Caki2 (cell line): ENCODE data around the gene TMCO4. TPM values are rescaled to one million over a fixed set of nuclear protein-coding genes. Genes with fewer than 3 reads are reported as not detected.

Experiments used
- DNase-seq: peaks from one replicate; pipeline ENCODE4 v3.0.0-alpha.2; 2015; ENCODE audit warnings: low read depth
- in situ Hi-C: cut with HindIII; loops from 2 replicates; pipeline ENCODE4 v1.10.0; 2016; ENCODE audit warnings: low sequenced_read_pairs, low pct_unique_long_range_greater_than_20kb, mixed read lengths
- total RNA-seq: library from RNA; depleted of rRNA; stranded (reverse); fragments of >200 nt; shearing (Covaris generic); gene quantifications from 2 replicates; pipeline ENCODE4 v1.2.3, GENCODE V29; 2014; ENCODE audit warnings: low replicate concordance

Gene TMCO4
- total RNA-seq, 1 experiment from 2014 or later, result 19.3 TPM

DNA sequence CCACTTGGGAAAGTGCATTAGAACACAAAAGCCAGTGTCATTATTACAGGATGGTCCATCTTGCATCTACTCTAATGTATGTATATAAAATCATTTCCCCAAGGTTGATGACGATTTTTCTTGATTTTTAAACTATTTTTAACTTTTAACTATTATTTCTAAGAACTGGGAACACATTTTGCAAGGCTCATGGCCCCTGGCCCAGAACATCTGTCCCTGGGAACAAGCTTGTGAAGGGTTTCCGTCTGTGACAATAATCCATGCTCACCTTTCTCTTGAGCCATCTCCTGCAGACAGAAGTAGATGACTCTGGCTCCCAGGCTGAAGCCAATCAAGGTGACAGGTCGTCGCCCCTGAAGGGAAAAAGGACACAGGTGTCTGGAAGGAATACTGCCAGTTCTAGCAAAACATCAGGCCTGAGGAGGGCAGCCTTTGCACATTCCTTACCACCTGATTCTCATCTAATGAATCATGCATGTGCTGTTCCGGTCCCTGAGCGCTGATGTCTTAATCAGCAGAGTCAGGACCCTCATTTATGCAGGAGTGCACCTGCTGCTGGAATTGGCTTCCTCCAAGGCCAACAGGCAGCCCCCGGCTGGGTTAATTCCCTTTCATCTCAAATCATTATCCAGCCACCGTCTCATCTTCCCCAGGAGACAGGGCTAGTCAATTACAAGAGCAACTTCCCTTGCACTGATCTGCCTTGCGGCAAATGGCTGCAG, 62.5 kb downstream of the TMCO4 start:
- peak; percentile 32 for DNase-seq
- in situ Hi-C loops, result no loop called here

DNA sequence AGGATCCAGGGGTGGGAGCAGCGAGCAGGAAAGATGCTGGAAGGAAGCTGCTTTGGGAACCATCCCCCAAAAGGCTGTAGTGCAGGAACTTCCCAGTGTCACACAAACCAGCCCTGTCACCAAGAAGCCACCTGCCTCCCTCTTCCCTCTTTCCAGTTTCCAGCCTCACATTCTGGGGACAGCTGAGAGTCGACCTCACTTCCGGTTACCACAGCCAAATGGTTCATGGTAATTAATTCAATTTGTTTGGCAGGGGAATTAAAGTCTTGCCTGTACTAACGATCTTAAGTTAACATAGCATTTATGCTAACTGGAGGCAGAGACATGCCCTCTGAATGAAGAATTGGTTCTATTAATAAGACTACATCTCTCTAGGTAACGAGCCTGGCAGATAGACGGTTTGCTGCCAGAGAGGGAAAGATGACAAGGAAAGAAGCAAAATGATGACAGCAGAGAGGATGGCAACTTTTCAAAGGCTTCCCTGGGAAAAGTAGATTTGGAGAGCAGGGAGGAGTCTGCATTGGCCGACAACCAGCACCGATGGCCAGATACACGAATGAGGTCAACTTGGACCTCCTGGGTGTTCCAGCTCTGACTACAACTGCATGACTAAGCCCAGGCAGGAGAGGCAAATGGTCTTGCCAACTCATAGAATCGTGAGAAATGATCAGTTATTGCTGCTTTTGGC, 64.1 kb downstream of the TMCO4 start:
- no peak for DNase-seq
- in situ Hi-C loops, result no loop called here

DNA sequence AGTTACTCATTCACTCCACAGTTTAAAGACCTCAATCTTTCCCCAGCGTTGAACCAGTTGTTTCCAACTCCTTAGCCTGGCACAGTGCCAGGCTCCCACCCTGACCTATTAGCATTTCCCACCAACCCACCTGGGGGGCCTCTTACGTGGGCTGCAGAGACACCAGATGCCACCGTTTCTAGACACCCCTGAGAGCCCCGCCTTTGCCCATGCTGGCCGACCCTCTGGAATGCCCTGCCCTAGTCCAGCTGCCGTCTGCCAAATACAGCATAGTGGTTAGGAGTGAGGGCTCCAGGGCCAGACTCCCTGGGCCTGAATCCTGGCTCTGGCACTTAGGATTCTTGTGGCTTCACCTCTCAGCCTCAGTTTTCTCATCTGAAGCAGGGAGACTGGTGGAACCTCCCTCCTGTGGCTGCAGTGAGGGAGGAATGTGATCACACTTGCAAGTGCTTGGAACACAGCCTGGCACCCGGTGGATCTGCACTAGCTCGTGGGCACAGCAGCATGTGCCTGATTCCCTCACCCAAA, 65.2 kb downstream of the TMCO4 start:
- in situ Hi-C loops, result no loop called here
- DNase-seq, result no peak

DNA sequence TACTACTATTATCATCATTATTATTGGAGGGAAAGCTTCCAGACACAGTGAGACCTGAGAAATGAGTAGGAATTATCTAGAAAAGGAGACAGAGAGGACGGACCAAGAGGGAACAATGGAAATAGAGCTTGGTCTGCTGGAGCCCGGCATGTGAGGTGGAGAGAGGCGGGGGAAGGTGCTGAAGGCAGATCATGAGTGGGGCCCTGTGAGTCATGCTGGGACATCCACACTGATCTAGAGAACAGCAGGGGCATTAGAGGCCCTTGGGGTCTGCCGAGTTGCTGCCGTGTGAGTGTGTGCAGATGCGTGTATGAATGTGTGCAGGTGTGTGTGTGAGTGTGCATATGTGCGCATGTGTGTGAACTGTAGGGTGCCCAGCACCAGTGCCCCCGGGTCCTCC, 65.7 kb downstream of the TMCO4 start:
- DNase-seq, result no peak
- in situ Hi-C loops, result no loop called here

DNA sequence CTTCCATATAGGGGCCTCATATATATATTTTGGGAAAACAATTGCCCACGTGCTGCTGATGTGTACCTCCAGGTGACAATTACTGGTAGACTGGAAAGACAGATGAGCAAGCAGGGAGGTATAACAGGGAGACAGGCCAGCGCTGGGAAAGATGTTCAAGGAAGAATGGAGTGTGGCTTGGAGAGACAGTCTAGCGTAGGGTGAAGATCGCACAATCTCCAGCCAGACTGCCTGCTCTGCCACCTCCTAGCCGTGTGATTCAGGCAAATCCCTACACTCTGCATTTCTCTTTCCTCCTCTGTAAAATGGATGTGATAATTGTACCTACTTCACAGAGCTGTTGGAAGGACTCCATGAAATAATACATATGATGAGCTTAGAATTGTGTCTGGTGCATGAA, 66.1 kb downstream of the TMCO4 start:
- no peak for DNase-seq
- in situ Hi-C loops, result no loop called here

DNA sequence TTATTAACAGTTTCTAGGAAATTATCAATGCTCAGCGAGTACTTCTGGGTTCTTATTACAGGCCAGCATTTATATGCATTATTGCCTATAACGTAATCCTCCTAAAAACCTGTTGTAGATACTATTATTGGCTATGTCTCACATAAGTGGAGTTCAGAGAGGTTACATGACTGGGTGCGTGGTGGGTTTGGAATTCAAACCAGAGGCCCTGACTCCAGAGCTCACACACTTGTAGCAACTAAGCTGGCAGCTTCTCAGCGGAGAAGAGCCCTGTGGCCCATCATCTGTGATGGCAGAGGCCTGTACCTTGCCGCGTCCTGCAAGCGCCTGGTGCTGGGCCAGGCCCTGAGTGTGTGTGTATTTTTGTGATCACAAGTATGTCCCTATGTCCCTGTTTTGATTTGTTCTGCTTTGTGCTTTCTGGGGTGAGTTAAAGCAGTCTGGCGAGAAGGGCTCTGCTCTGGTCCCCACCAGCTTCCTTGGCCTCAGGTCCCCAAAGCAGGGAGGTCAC, 68.3 kb downstream of the TMCO4 start:
- in situ Hi-C loops, result no loop called here
- DNase-seq, result no peak

DNA sequence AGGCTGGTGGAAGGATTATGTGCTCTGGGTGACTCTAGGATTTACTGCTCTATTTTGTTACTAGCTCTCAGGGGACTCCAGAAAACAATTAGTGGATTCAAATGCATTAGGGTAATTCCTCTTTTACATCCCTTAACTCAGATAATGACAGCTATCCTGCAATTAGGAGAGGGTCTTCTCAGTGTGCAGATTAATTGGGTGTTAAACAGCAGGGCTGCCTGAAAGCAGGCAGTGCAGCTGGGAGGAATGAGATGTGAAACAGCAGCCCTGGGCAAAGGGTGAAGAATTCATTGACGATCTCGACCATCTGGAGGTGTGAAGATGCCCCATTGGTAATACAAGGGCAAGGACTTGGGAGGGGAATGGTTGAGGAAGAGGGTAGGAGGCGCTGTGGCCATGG, 68.9 kb downstream of the TMCO4 start:
- no peak for DNase-seq
- in situ Hi-C loops, result no loop called here

DNA sequence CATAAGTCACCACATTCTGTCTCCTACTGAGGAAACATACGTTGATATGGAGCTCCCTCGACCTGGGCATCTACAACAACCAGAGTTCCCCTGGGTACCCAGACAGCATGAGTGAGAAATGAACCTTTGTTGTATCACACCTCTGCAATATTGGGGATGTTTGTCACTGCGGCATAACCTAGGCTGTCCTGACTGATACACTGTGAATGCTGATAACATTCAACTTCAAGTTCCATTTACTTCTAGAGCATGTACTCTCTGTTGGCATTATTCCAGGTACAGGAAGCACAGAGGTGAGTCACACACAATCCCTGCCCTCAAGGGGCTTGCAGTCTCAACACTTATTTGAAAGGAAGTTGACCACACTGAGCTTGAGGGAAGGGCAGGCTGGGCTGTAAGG, 69.5 kb downstream of the TMCO4 start:
- no peak for DNase-seq
- in situ Hi-C loops, result no loop called here

DNA sequence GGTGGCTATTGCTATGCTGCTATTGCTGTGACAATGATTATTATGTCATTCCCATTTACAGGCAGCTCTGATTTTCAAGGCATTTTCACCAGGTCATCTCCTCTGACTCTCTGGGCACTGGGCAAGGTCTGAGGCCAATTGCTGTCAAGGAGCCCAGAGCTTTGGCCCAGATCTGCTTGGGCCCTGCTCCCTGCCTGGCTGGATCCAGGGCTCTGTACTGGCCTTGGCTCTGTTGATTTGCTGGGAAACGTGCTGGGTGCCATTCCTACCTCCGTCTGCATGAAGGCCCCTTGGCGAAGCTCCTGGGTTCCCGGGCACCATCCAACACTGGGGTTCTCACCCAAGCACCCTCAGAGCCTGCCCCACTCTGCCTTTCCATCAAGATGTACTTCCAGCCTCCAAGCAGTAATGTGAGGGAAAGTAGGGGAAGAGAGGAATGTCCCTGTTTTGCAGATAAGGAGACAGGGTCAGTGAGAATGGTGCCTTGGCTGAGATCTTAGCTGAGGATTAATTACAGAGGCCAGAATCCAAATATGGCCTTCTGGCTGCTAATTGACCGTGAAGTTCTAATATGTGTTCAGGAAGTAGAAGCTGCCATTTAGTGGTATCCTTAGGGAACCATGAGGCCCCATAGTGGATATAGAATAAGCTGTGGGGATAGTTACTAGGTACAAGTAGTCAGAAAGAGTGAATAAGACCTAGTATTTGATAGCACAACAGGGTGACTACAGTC, 71.1 kb downstream of the TMCO4 start:
- no peak for DNase-seq
- in situ Hi-C loops, result no loop called here

DNA sequence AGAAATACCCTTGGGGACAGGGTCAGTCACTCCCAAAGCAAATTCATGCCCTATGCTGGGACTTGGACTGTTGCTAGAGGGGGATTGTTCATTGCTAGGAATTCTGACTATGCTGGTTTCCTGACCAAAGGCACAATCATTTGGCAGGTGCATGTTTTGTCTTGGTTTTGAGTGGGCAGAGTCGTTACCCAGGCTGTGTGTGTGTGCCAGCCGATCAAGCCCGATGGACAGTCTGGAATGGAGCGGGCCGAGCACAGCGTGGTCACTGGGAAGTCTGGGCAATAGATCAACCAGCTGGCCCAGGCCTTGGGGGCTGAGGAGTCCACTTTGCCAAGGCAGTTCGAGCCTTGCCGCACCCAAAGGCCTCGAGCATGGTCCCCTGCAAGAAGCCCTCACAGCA, 74.1 kb downstream of the TMCO4 start:
- in situ Hi-C loops, result no loop called here
- DNase-seq, result no peak

DNA sequence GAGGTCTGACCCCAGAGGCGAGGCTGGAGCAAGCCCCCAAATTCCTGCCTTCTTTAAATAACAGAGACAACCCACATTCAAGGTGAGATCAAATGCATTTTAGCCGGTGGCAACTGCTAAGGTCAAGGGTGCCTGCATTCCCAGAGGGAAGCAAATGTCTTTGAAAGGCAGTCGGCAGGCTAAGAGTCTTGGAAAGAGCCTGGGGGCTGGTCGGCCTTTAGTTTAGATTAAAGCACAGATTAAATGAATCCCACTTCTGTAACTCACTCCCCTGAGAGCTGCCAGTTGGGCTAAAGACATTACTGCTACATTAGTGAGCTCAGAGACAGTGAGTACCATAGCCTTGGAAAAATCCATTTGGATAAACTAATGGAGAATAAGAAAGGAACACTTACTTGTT, 75.8 kb downstream of the TMCO4 start:
- in situ Hi-C loops, result no loop called here
- no peak for DNase-seq

DNA sequence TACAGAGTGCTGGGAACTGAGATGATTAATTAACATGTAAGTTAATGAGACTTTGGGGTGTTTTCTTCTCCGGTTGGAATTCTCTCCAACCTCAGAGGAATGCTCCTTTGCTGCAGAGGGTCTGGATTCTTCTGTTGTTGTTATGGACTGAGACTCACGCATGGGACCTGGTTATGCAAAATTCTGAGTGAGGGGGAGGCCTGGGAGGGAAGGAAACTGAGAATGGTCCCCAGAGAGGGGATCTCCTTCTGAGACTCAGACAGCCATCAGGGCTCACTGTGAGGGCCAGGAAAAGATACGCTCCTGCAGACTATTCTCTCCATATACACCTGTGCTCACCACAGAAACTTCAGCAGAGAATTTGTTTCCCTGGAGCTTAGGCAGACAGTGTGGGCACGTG, 78.7 kb downstream of the TMCO4 start:
- in situ Hi-C loops, result no loop called here

DNA sequence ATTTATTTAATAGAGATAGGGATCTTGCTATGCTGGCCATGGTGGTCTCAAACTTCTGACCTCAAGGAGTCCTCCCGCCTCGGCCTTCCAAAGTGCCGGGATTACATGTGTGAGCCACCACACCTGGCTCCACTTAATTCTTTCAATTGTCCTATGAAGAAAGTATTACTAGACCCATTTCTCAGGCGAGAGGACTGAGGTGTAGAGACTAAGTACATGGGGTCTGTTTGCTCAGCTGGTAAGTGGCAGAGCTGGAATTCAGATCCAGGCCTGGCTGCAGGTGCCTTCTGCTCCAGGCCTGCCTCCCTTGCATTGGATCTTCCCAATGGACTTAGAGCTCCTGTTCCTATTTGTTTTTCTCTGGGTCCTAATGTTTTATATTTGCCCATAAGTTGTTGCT, 79.5 kb downstream of the TMCO4 start:
- DNase-seq, result no peak
- in situ Hi-C loops, result no loop called here

More for the DNA sequence above, 78.7 kb downstream of the TMCO4 start:
- DNase-seq, result no peak

DNA sequence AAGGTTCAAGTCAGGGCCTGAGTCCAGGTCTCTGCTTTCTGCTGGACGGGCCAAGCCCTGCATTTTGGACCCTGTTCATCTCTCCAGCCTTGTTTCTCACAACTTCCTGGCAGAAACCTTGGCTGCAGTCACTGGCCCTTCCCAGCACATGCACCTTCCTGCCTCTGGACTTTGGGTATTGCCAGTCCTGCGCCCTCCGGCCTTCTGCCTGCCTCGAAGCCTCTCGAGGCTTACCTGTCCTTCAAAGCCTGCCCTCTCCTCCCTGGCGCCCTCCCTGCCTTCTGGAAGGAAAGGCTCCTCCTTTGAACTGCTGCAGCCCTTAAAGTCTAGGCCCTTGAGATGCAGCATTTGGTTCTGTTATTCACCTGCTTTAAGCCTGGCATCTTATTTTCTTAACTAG, 82.2 kb downstream of the TMCO4 start:
- in situ Hi-C loops, result no loop called here

DNA sequence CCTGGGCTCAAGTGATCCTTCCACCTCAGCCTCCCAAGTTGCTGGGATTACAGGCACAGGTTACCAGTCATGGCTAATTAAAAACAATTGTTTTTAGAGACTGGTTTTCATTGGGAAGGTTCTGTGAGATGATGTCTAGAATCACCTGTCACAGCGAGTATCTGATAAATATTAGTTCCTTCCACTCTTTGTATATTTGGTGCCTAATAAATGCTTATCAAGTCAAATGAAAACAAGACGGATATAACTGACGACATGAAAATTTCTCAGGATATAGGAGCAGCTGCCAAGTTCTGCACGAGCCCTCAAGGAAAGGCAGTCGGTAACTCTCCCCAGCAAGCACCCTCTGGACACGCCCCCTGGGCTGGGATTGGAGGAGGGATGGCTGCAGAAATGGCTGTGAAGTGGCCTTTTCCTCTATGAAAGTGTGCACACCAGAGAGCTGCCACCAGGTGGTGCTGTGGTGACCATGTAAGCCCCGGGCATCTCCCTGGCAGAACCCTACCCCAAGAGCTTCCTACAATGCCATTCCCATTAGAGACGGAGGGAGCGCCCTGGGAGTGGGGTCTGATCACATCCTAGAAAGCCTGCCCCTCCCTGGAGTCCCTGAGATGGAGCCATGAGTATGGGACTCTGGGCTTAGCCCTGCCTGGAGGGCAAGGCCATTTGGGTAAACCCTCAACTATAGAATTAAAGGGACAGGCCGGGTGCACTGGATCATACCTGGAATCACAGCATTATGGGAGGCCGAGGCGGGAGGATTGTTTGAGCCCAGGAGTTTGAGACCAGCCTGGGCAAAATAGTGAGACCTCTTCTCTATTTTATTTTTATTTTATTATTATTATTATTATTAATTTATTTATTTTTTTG, 84.1 kb downstream of the TMCO4 start:
- peak; percentile 89 for DNase-seq
- in situ Hi-C loops, result no loop called here

More for the DNA sequence above, 82.2 kb downstream of the TMCO4 start:
- DNase-seq, result no peak

DNA sequence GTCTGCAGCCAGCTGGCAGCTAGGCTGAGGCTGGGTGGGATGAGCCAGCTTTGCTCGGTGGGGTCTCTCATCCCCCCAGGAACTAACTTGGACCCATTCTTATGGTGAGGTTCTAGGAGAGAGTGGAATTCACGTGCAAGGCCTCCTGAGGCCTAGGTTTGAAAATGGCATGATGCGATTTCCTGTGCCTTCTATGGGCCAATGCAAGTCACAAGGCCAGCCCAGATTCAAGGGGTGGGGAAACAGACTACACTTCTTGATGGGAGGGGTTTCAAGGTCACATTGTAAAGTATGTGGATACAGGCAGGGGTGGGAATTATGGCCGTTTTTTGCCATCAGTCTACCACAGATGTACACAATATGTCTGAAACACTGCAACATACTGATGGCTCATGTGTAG, 86.8 kb downstream of the TMCO4 start:
- DNase-seq, result no peak
- in situ Hi-C loops, result no loop called here

DNA sequence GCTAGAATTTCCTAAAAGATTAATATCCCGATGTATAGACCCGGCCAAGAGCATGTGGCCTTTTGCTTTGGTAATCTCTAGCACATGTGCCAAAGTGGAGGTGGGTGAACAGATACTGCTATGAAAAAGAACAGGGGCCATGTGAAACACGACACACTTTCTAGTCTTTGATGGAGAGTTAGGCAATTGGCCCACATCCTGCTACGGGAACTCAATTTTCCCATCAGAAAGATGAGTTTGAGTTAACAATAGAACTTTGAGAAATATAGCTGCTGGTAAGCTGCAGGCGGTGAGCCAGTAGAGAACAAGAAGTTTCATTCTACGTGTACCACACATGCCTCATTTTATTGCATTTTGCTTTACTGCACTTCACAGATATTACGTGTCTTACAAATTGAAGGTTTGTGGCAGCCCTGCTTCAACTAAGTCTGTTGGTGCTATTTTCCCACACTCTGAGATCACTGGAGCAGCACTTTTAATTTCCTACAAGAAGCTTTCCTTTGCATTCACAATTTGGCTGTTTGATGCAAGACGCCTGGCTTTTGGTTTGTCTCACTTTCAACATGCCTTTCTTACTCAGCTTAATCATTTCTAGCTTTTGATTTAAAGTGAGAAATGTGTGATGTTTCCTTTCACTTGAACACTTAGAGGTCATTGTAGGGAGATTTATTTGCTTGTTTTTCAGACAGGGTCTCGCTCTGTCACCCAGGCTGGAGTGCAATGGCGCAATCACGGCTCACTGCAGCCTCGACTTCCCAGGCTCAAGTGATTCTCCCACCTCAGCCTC, 88.7 kb downstream of the TMCO4 start:
- in situ Hi-C loops, result no loop called here
- no peak for DNase-seq
